IMR-90 (cell line): ENCODE data around the gene CD7. TPM values are rescaled to one million over a fixed set of nuclear protein-coding genes. Genes with fewer than 3 reads are reported as not detected.

Experiments used
- ATAC-seq: fragments of 200-7000 bp; cut with Tn5 transposase; 2 replicates; pipeline ENCODE4 v1.9.1; 2020; ENCODE audit warnings: low read depth, mild to moderate bottlenecking, moderate library complexity
- BruUV-seq: library from RNA; stranded (reverse); fragments of 400-500 nt; replicated peaks from 2 replicates; lab custom pipeline; 2021; lab: Mats Ljungman, UMichigan
- CTCF ChIA-PET: fragments of 300-600 bp; formaldehyde crosslinking; extraction: SDS; loops from one replicate; lab custom pipeline; 2021; ENCODE audit warnings: antibody characterized with exemption; lab: Yijun Ruan, JAX
- POLR2A ChIA-PET: fragments of 300-600 bp; sonication (Branson Sonifier 250); formaldehyde crosslinking; loops from one replicate; lab custom pipeline; 2022; ENCODE audit warnings: antibody characterized with exemption; ENCODE audit not compliant: unreplicated experiment; lab: Charles Lee
- DNase-seq: peaks from one replicate; pipeline ENCODE4 v3.0.0; 2013
- H2AFZ ChIP-seq: replicated peaks from 2 replicates; pipeline ENCODE3; 2013; ENCODE audit warnings: low read length, mild to moderate bottlenecking; ENCODE audit not compliant: poor library complexity
- H2AK5ac ChIP-seq: 2 replicates; pipeline ENCODE4 v1.6.1; 2013; ENCODE audit warnings: low read depth, low read length, inconsistent platforms
- H2AK9ac ChIP-seq: replicated peaks from 2 replicates; pipeline ENCODE3; 2013; ENCODE audit warnings: mild to moderate bottlenecking, low read depth, low read length, moderate library complexity; ENCODE audit not compliant: poor library complexity
- H2BK120ac ChIP-seq: 2 replicates; pipeline ENCODE4 v1.6.1; 2013; ENCODE audit warnings: low read depth, low read length, inconsistent platforms
- H2BK15ac ChIP-seq: 3 replicates; pipeline ENCODE4 v1.6.1; 2013; ENCODE audit warnings: low read depth, low read length, inconsistent platforms
- H2BK20ac ChIP-seq: 2 replicates; pipeline ENCODE4 v1.6.1; 2013; ENCODE audit warnings: low read depth, mild to moderate bottlenecking, inconsistent platforms, low read length, moderate library complexity
- H2BK5ac ChIP-seq: 2 replicates; pipeline ENCODE4 v1.6.1; 2013; ENCODE audit warnings: mild to moderate bottlenecking, low read depth, low read length, inconsistent platforms; ENCODE audit not compliant: poor library complexity, severe bottlenecking
- H3K14ac ChIP-seq: replicated peaks from 2 replicates; pipeline ENCODE4 v1.6.1; 2013; ENCODE audit warnings: low read depth, low read length, inconsistent platforms
- H3K18ac ChIP-seq: 2 replicates; pipeline ENCODE4 v1.6.1; 2013; ENCODE audit warnings: low read depth, low read length, control low read depth
- H3K23ac ChIP-seq: 2 replicates; pipeline ENCODE4 v1.6.1; 2013; ENCODE audit warnings: low read depth, low read length, inconsistent platforms
- H3K27ac ChIP-seq: 2 replicates; pipeline ENCODE4 v1.5.1; 2013; ENCODE audit warnings: mild to moderate bottlenecking, control low read depth, low read length; ENCODE audit not compliant: insufficient read depth
- H3K27me3 ChIP-seq: 2 replicates; pipeline ENCODE4 v1.6.1; 2013; ENCODE audit warnings: low read length; ENCODE audit not compliant: control insufficient read depth, insufficient read depth
- H3K36me3 ChIP-seq: 2 replicates; pipeline ENCODE4 v1.6.1; 2013; ENCODE audit warnings: low read length, mixed read lengths; ENCODE audit not compliant: control insufficient read depth, insufficient read depth
- H3K4ac ChIP-seq: 2 replicates; pipeline ENCODE4 v1.6.1; 2013; ENCODE audit warnings: low read depth, low read length, inconsistent platforms
- H3K4me1 ChIP-seq: 2 replicates; pipeline ENCODE4 v1.6.1; 2013; ENCODE audit warnings: low read length, mixed read lengths; ENCODE audit not compliant: control insufficient read depth, insufficient read depth
- H3K4me2 ChIP-seq: 2 replicates; pipeline ENCODE4 v1.6.1; 2013; ENCODE audit warnings: low read depth, mild to moderate bottlenecking, control low read depth, low read length, moderate library complexity
- H3K4me3 ChIP-seq: 2 replicates; pipeline ENCODE4 v1.5.1; 2013; ENCODE audit warnings: low read depth, mild to moderate bottlenecking, control low read depth, low read length, moderate library complexity; ENCODE audit not compliant: insufficient read depth
- H3K56ac ChIP-seq: 2 replicates; pipeline ENCODE4 v1.6.1; 2013; ENCODE audit warnings: low read length, inconsistent platforms; ENCODE audit not compliant: insufficient read depth; ENCODE audit errors: extremely low read depth
- H3K79me1 ChIP-seq, 2 experiments: 2 replicates each; pipeline ENCODE4 v1.6.1; 2013; ENCODE audit warnings: low read length in 2 of 2, inconsistent platforms in 1 of 2, low read depth in 1 of 2
- H3K9ac ChIP-seq: 2 replicates; pipeline ENCODE4 v1.6.1; 2013; ENCODE audit warnings: low read depth, low read length, control low read depth
- H3K9me1 ChIP-seq: 2 replicates; pipeline ENCODE4 v1.6.1; 2013; ENCODE audit warnings: low read length, inconsistent platforms; ENCODE audit not compliant: insufficient read depth
- H3K9me3 ChIP-seq: 2 replicates; pipeline ENCODE4 v1.6.1; 2013; ENCODE audit warnings: low read length; ENCODE audit not compliant: control insufficient read depth, insufficient read depth
- H4K20me1 ChIP-seq: 2 replicates; pipeline ENCODE4 v1.6.1; 2013; ENCODE audit warnings: low read length, inconsistent platforms; ENCODE audit not compliant: insufficient read depth
- H4K5ac ChIP-seq: 2 replicates; pipeline ENCODE4 v1.6.1; 2013; ENCODE audit warnings: mild to moderate bottlenecking, low read depth, low read length, control low read depth
- H4K8ac ChIP-seq, 2 experiments: 2 replicates each; pipeline ENCODE4 v1.6.1; 2013; ENCODE audit warnings: low read depth in 2 of 2, low read length in 2 of 2, control low read depth in 1 of 2, inconsistent platforms in 1 of 2
- H4K91ac ChIP-seq: 2 replicates; pipeline ENCODE4 v1.6.1; 2013; ENCODE audit warnings: low read depth, low read length, inconsistent platforms; ENCODE audit not compliant: insufficient read depth
- BHLHE40 ChIP-seq: fragments of 150-350 bp; IDR thresholded peaks from 2 replicates; pipeline ENCODE4 v1.6.1; 2016; ENCODE audit warnings: mild to moderate bottlenecking, low read depth, low read length
- FOS ChIP-seq: fragments of 150-350 bp; IDR thresholded peaks from 2 replicates; pipeline ENCODE4 v1.6.1; 2016; ENCODE audit warnings: low read depth, low read length
- MAZ ChIP-seq: IDR thresholded peaks from 2 replicates; pipeline ENCODE4 v1.6.1; 2012; ENCODE audit warnings: low read depth, mild to moderate bottlenecking, low read length, improper control_type of control experiment, moderate library complexity, borderline replicate concordance
- MXI1 ChIP-seq: IDR thresholded peaks from 2 replicates; pipeline ENCODE4 v1.6.1; 2012; ENCODE audit warnings: low read depth, mild to moderate bottlenecking, low read length, moderate library complexity, borderline replicate concordance
- NFE2L2 ChIP-seq: fragments of 150-350 bp; IDR thresholded peaks from 2 replicates; pipeline ENCODE4 v1.6.1; 2016; ENCODE audit warnings: low read depth, mild to moderate bottlenecking, low read length
- RAD21 ChIP-seq: IDR thresholded peaks from 2 replicates; pipeline ENCODE4 v1.6.1; 2012; ENCODE audit warnings: low read length, improper control_type of control experiment
- RCOR1 ChIP-seq: IDR thresholded peaks from 2 replicates; pipeline ENCODE4 v1.6.1; 2012; ENCODE audit warnings: mild to moderate bottlenecking, low read length, improper control_type of control experiment; ENCODE audit not compliant: insufficient replicate concordance
- SMC3 ChIP-seq: fragments of 150-350 bp; IDR thresholded peaks from 2 replicates; pipeline ENCODE4 v1.6.1; 2016; ENCODE audit warnings: low read depth, mild to moderate bottlenecking, antibody characterized with exemption, low read length, moderate library complexity
- WGBS, 2 experiments: methylation state at CpG; one replicate each; pipeline versions ENCODE4 v1.1.5 to v1.1.7; 2013; ENCODE audit warnings: missing lambda C conversion rate in 2 of 2; ENCODE audit not compliant: insufficient read length in 1 of 2; ENCODE audit errors: extremely low coverage in 2 of 2; 5-methylcytosine and 5-hydroxymethylcytosine counted together
- dilution Hi-C: fragments of 300-500 bp; cut with HindIII; formaldehyde crosslinking; loops from one replicate; pipeline ENCODE4 v1.14.3; 2018; ENCODE audit warnings: low sequenced_read_pairs; ENCODE audit not compliant: unreplicated experiment
- in situ Hi-C: fragments of 300-500 bp; cut with MboI; formaldehyde crosslinking; loops from 3 replicates; pipeline ENCODE4 v1.14.3; 2019; ENCODE audit warnings: low sequenced_read_pairs, inconsistent platforms, mixed read lengths
- intact Hi-C: fragments of 100-400 bp; cut with micrococcal nuclease; formaldehyde crosslinking; loops from 2 replicates; pipeline ENCODE4 v1.10.0; 2022
- polyA plus RNA-seq, 3 experiments: library from polyadenylated mRNA; depleted of rRNA; stranded (reverse); fragments of >200 nt; gene quantifications; 2 replicates each; pipeline ENCODE4 v1.2.3, GENCODE V29; 2012; ENCODE audit warnings: low replicate concordance in 1 of 3
- total RNA-seq: library from RNA; depleted of rRNA; stranded (reverse); fragments of >200 nt; gene quantifications from 2 replicates; pipeline ENCODE4 v1.2.3, GENCODE V29; 2012

Gene CD7
- total and polyA plus RNA-seq, 2 of the 4 experiments (the other 2 are of a cell fraction), result not detected

DNA sequence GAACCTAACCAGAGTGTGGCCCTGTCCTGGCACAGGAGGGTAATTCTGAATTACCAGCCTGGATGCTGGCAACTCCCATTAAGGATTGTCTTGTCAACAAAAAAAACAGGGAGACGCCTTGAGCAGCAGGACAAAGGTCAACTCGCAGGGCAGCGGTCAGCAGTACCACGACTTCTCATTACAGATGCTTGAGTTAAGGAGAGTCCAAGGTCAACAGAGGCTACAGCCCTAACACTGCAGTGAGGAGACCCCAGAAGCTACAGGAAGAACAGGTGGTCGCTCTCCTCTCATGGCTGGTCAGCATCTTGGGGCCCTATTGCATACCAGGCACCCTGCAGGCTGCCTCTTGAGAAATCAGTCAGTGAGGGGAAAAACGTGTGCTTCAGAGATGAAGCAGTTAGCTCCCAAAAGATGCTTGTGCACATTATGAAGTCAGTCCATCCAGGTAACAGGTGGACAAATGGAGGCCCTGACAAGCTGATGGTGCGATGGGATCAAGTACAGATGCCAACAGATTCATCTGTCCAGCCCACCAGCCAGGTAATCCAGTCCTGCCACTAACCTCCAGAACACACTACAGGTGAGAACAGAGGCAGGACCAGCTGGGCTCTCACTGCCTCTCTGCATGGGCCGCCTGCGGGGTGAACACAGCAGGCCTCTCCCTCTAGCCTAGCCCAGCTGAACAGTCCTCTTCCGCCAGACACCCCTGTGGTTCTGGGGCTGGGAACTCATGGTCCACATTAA, 48.1 kb downstream of the CD7 start (continued):
- no peak for TF ChIP-seq NFE2L2

DNA sequence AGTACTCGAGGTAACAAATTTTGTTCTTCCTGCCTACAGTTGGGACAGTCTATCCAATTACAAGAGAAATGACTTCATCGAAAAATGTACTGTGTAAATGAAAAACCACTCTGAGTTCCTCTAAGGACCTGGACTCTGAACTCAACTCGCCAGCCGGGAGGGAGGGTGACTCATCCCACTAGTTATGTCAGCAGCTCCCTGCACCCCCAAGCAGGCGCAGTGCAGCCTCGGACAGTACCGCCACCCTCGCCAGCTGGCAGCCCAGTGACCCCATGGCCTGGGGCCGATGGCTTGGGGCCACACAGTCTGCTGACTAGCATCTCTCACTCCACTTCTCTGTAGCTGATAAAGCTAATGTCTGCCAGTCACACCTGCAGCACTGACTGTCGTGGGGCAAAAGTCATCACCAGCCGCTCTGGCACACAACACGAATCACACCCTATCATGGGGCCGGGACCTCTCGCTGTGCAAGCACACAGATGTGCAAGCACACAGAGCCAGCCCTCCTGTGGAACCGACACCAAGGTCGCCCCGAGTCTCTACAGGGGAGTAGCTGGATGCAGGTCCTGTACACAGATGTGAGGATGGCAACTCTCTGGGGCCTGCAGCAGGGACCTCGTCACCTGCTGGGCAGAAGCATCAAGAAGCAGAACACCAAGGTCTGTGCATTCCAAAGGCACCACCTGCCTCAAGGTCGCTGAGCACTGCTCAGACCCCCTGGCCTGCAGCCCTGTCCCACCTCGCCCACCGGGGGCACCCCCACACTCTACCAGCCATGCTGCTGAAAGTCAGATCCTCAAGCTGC, 49.6 kb downstream of the CD7 start:
- Histone ChIP-seq H3K9me3 (no peaks in the 10 kb centered on the region), H3K9ac (no peak overlapping the region), H3K23ac (no peak overlapping the region), H2AFZ (peak overlapping the region; percentile 53), H2BK120ac (no peak overlapping the region), H4K5ac (no peak overlapping the region), H4K8ac (peak overlapping the region in 1 of 2 experiments; percentile 15; a peak in 1 of 4 replicates), H3K56ac (no peak overlapping the region), H2AK5ac (peak overlapping the region; percentile 51), H2BK20ac (no peak overlapping the region), H3K36me3 (peaks cover 60% of the 10 kb centered on the region), H3K4ac (peak overlapping the region; percentile 18; the same call in 1 of the 2 replicates), H3K27me3 (no peaks in the 10 kb centered on the region), H3K18ac (no peak overlapping the region), H3K4me3 (no peak overlapping the region), H3K4me2 (peak overlapping the region; percentile 67), H3K4me1 (peaks cover 38% of the 10 kb centered on the region), H2AK9ac (peak overlapping the region; percentile 77), H4K91ac (no peak overlapping the region), H2BK5ac (peak overlapping the region; percentile 27), H3K14ac (no peak overlapping the region), H3K9me1 (peaks cover 43% of the 10 kb centered on the region), H2BK15ac (no peak overlapping the region), H4K20me1 (peaks cover 98% of the 10 kb centered on the region), H3K27ac (peak overlapping the region; percentile 74), H3K79me1 (peaks cover 12 to 82% of the 10 kb centered on the region in 2 experiments)
- dilution Hi-C loops (no loop called here), intact Hi-C loops (loop anchor here (5.0 kb wide), 1 partner anchor 55 kb away; no protein-coding TSS in a partner anchor), in situ Hi-C loops (no loop called here)
- BruUV-seq, result no TSS peak
- TF ChIP-seq RCOR1 (peak; percentile 66), FOS (peak; percentile 97), MAZ (peak; percentile 66), RAD21 (peak; percentile 8; the same call in 1 of the 2 replicates), SMC3 (peak; percentile 21; the same call in 1 of the 2 replicates), BHLHE40 (peak; percentile 49; the same call in 1 of the 2 replicates), MXI1 (no peak), NFE2L2 (no peak)
- CTCF ChIA-PET, result no interaction called here
- 50% methylated on average over 2 of the region's 21 CpGs; no CpG with 5 or more reads in 1 of the 2 experiments for WGBS, 2 experiments
- POLR2A ChIA-PET, result interaction anchor here (0.5 to 0.6 kb wide), 2 partner anchors 24 to 272 kb away, joined by 3 to 8 read pairs; no protein-coding TSS in a partner anchor
- peak; percentile 96 for DNase-seq
- peak; percentile 94 for ATAC-seq
